Immature natural killer cell (primary cell): ENCODE data around the gene SPSB1. TPM values are rescaled to one million over a fixed set of nuclear protein-coding genes. Genes with fewer than 3 reads are reported as not detected.

Experiments used
- DNase-seq, 3 donors: peaks; one replicate each; pipeline ENCODE4 v3.0.0; 2022; ENCODE audit warnings: mixed read lengths in 1 of 3
- H3K27ac Mint-ChIP-seq, 6 donors: one replicate each; pipeline ENCODE4 v1.8.0; 2020; ENCODE audit warnings: mixed read lengths in 6 of 6, mild to moderate bottlenecking in 5 of 6, inconsistent platforms in 4 of 6, moderate library complexity in 3 of 6
- H3K27me3 Mint-ChIP-seq, 3 donors: one replicate each; pipeline ENCODE4 v1.8.0; 2020 to 2021; ENCODE audit warnings: low read depth in 3 of 3, mild to moderate bottlenecking in 3 of 3, mixed read lengths in 3 of 3, moderate library complexity in 3 of 3, inconsistent platforms in 1 of 3
- H3K36me3 Mint-ChIP-seq, 3 donors: one replicate each; pipeline ENCODE4 v1.8.0; 2020; ENCODE audit warnings: mixed read lengths in 3 of 3, inconsistent platforms in 2 of 3, mild to moderate bottlenecking in 2 of 3
- H3K4me1 Mint-ChIP-seq, 2 donors: one replicate each; pipeline ENCODE4 v1.8.0; 2020; ENCODE audit warnings: inconsistent platforms in 2 of 2, mild to moderate bottlenecking in 2 of 2, mixed read lengths in 2 of 2, moderate library complexity in 1 of 2
- H3K4me3 Mint-ChIP-seq, 5 donors: one replicate each; pipeline ENCODE4 v1.8.0; 2020; ENCODE audit warnings: mild to moderate bottlenecking in 5 of 5, mixed read lengths in 5 of 5, inconsistent platforms in 3 of 5, moderate library complexity in 3 of 5
- H3K9me3 Mint-ChIP-seq, 6 donors: one replicate each; pipeline ENCODE4 v1.8.0; 2020; ENCODE audit warnings: mild to moderate bottlenecking in 6 of 6, mixed read lengths in 6 of 6, inconsistent platforms in 4 of 6, moderate library complexity in 3 of 6
- polyA plus RNA-seq, 3 donors: library from polyadenylated mRNA; unstranded; fragments of 300-500 nt; fragmentation: Illumina TruSeq; gene quantifications; one replicate each; pipeline ENCODE4 v1.2.3, GENCODE V29; 2021

Gene SPSB1
- polyA plus RNA-seq, 3 donors from 2014 or later, result 2.4 to 6.6 TPM; not detected in 1

DNA sequence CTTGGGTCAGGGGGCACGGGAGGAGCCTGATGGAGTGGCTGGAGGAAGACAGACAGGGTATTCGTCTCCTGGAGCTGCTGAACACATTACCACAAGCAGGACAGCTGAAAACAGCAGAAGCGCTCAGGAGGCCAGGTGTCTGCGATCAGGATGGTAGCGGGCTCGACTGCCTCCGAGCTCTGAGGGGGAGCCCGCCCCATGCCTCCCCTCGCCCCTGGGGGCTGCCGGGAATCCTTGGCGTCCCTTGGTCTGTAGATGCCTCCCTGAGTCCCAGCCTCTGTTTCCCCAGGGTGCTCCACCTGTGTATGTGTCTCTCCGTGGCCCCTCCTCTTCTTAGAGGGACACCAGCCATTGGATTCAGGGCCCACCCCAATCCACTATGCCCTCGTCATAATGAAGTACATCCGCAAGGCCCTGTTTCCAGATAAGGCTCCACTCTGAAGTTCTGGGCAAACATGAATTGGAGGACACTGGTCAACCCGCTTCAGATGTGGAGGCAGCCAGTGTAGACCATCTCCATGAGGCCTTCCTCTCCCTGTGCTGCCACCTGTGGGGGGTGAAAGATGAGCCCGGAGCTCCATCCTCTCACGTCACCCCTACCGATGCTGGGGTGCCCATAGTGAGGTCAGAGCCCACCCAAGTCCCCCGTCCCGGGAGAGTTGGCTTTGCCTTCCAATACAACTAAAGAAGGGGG lies 67.8 kb downstream of the SPSB1 start:
- Mint-ChIP-seq H3K9me3 (no peaks in the 10 kb centered on the region), H3K27ac (peak overlapping the region in 1 of 6 donors; percentile 41), H3K36me3 (peaks cover 4 to 16% (median 5%) of the 10 kb centered on the region in 3 donors), H3K27me3 (peaks cover 2 to 3% (median 2%) of the 10 kb centered on the region in 3 donors), H3K4me3 (no peak overlapping the region), H3K4me1 (no peaks in the 10 kb centered on the region)
- DNase-seq, result no peak

DNA sequence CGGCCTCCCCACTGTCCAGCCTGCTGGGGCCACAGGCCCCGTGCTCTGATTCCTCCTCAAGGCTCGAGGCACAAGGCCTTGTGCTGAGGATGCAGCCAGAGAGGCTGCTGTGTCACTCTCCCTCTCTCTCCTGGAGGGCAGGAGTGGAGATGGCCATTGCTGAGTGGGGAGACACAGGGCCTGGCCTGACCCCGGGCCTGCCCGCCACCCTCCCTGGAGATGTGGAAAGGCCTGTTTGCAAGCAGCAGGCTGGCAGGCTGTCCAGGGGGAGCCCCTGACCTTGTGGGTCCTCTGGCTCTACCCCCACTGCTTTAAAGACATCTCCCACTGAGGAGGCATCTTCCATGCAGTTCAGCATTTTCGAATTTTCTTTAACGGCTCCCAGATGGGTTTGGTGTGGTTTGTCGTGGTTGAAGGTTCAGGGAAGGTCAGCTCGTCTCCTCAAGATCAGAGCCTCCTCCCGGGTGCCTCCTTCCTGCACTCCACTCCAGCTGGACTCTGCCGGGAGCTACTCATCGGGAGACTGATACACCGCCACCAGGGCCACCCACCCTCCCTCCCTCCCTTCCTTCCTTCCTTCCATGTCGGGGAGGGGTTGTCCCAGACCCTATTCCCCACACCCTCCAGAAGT lies 69.1 kb downstream of the SPSB1 start:
- H3K4me3 Mint-ChIP-seq, result no peak overlapping the region
- no peak for DNase-seq
- H3K27me3 Mint-ChIP-seq, result peaks cover 2 to 3% (median 2%) of the 10 kb centered on the region in 3 donors
- H3K27ac Mint-ChIP-seq, result no peak overlapping the region
- H3K4me1 Mint-ChIP-seq, result no peaks in the 10 kb centered on the region
- H3K36me3 Mint-ChIP-seq, result peaks cover 2 to 6% (median 2%) of the 10 kb centered on the region in 3 donors
- no peaks in the 10 kb centered on the region for H3K9me3 Mint-ChIP-seq

- Mint-ChIP-seq H3K36me3 (no peaks in the 10 kb centered on the region), H3K9me3 (no peaks in the 10 kb centered on the region), H3K4me3 (no peak overlapping the region), H3K27me3 (peaks cover 2 to 4% (median 2%) of the 10 kb centered on the region in 3 donors), H3K4me1 (no peaks in the 10 kb centered on the region), H3K27ac (no peak overlapping the region)
- DNase-seq, result no peak
Observed at GRCh38 chr1:9362488-9362887, 69.8 kb downstream of the SPSB1 start.

- Mint-ChIP-seq H3K4me1 (no peaks in the 10 kb centered on the region), H3K4me3 (no peak overlapping the region), H3K27ac (no peak overlapping the region), H3K9me3 (no peaks in the 10 kb centered on the region), H3K36me3 (no peaks in the 10 kb centered on the region), H3K27me3 (peaks cover 2 to 5% (median 2%) of the 10 kb centered on the region in 3 donors)
- no peak for DNase-seq
Observed at GRCh38 chr1:9363061-9363471, 70.4 kb downstream of the SPSB1 start.

DNA sequence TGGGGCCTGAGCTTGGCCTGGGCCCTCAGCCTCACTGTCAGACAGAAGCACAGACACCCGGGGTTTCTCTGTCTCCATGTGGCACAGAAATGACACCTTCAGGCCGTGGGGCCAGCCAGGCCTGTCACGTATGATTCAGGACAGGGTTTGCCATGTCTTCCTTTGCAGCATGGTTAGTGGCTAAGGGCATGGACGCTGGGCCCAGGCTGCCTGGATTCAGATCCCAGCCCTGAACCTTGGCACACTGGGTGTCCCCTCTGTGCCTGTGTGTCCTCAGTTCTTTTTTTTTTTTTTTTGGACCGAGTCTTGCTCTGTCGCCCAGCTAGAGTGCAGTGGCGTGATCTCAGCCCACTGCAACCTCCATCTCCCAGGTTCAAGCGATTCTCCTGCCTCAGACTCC lies 73.6 kb downstream of the SPSB1 start:
- Mint-ChIP-seq H3K27me3 (peaks cover 0 to 3% (median 2%) of the 10 kb centered on the region in 3 donors), H3K4me1 (no peaks in the 10 kb centered on the region), H3K36me3 (peaks cover 0 to 2% (median 0%) of the 10 kb centered on the region in 3 donors), H3K27ac (no peak overlapping the region), H3K9me3 (no peaks in the 10 kb centered on the region), H3K4me3 (no peak overlapping the region)
- DNase-seq, result no peak

- no peak for DNase-seq
- Mint-ChIP-seq H3K27me3 (peaks cover 0 to 3% (median 2%) of the 10 kb centered on the region in 3 donors), H3K27ac (no peak overlapping the region), H3K36me3 (peaks cover 0 to 2% (median 0%) of the 10 kb centered on the region in 3 donors), H3K4me3 (no peak overlapping the region), H3K9me3 (no peaks in the 10 kb centered on the region), H3K4me1 (no peaks in the 10 kb centered on the region)
Observed at GRCh38 chr1:9366943-9367780, 74.5 kb downstream of the SPSB1 start.

- H3K27ac Mint-ChIP-seq, result no peak overlapping the region
- peaks cover 0 to 2% (median 0%) of the 10 kb centered on the region in 3 donors for H3K36me3 Mint-ChIP-seq
- H3K4me3 Mint-ChIP-seq, result no peak overlapping the region
Observed at GRCh38 chr1:9367806-9368205, 75.1 kb downstream of the SPSB1 start.

DNA sequence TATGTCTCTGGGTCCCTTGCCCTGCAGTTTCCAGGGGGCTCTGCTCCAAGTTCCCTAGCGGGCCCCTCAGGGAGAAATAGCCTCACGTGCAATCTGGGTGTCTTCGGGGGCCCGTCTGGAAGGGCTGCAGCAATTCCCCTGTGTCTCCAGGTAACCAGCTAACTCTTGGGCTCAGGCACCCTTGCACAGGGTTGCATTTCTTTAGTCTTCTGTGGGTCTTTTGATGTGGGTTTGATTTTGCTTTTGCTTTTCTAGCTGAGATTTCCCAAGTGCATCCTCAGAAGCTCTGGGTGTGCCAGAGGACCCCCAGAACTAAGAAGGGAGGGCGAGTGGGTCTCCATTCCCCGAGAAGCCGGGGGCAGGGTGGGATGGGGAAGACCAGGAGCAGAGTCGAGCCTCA lies 75.7 kb downstream of the SPSB1 start:
- no peaks in the 10 kb centered on the region for H3K9me3 Mint-ChIP-seq
- H3K4me3 Mint-ChIP-seq, result no peak overlapping the region
- H3K27ac Mint-ChIP-seq, result no peak overlapping the region
- peaks cover 0 to 3% (median 2%) of the 10 kb centered on the region in 3 donors for H3K27me3 Mint-ChIP-seq
- peaks cover 0 to 2% (median 0%) of the 10 kb centered on the region in 3 donors for H3K36me3 Mint-ChIP-seq
- H3K4me1 Mint-ChIP-seq, result no peaks in the 10 kb centered on the region
- no peak for DNase-seq

More at GRCh38 chr1:9367806-9368205, 75.1 kb downstream of the SPSB1 start:
- H3K27me3 Mint-ChIP-seq, result peaks cover 0 to 3% (median 2%) of the 10 kb centered on the region in 3 donors
- no peaks in the 10 kb centered on the region for H3K9me3 Mint-ChIP-seq
- no peaks in the 10 kb centered on the region for H3K4me1 Mint-ChIP-seq
- no peak for DNase-seq

DNA sequence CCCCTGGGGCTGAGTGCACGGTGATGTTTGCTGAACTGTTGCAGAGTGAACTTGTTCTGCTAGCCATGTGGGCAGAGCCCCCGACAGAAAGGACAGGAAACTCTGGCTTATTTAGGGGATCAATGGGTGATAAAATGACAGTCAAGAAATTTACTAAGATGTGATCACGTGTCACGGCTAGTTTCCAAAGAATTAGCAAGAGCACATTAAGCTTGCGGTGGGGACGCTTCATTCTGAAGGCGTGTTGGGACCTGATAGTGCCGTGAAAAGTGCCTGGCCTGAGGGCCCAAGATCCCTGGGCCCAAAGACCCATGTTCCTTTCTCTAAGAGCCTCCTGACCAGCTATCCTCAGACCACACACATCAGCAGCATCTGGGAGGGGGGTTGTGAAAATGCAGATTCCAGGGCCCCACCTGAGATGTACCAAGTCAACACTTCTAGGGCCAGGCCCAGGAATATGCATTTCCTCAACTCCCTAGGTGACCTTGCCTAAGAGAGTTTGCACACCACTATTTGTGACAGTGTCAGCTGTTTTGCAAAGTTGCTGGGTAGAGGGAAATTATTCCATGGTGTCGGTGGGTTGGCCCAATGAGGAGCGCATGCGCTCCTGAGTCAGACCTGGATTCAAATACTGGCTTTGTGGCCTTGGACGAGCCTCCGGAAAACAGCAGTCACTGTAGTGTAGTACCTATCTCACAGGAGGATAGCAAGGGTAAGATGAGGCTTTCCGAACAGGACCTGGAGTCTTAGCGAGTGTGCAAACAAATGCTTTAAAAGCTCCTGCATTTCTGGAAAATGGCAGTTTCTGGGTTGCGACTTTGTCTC lies 77.5 kb downstream of the SPSB1 start:
- Mint-ChIP-seq H3K27ac (no peak overlapping the region), H3K36me3 (peaks cover 0 to 2% (median 0%) of the 10 kb centered on the region in 3 donors), H3K4me1 (no peaks in the 10 kb centered on the region), H3K9me3 (no peaks in the 10 kb centered on the region), H3K4me3 (no peak overlapping the region), H3K27me3 (peaks cover 0 to 8% (median 2%) of the 10 kb centered on the region in 3 donors)
- no peak for DNase-seq

- DNase-seq, result no peak
- H3K27me3 Mint-ChIP-seq, result peaks cover 0 to 7% (median 2%) of the 10 kb centered on the region in 3 donors
- H3K4me1 Mint-ChIP-seq, result no peaks in the 10 kb centered on the region
- no peak overlapping the region for H3K27ac Mint-ChIP-seq
- H3K4me3 Mint-ChIP-seq, result no peak overlapping the region
- H3K9me3 Mint-ChIP-seq, result no peaks in the 10 kb centered on the region
- peaks cover 0 to 2% (median 0%) of the 10 kb centered on the region in 3 donors for H3K36me3 Mint-ChIP-seq
Observed at GRCh38 chr1:9371391-9371935, 78.8 kb downstream of the SPSB1 start.

DNA sequence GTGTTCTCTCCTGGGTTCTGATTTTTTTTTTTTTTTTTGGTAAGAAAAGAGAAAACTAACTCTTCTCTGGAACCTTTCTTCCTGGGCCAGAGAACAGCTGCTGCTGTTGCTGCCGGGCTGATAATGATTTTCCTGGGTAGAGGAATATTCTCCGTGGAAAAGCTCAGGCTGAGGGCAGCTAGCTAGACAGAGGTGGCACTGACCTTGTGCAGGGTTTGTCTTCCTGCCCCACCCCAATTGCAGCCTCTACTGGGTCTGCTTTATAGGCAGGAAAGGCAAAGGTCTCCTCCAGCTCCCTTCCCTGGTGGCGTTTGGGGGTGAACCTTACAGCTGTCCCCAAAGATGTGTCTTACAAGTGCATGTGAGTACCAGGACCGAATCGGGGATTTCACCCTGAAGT lies 79.3 kb downstream of the SPSB1 start:
- Mint-ChIP-seq H3K36me3 (peaks cover 0 to 2% (median 0%) of the 10 kb centered on the region in 3 donors), H3K9me3 (no peaks in the 10 kb centered on the region), H3K4me1 (no peaks in the 10 kb centered on the region), H3K27ac (no peak overlapping the region), H3K27me3 (peaks cover 0 to 7% (median 2%) of the 10 kb centered on the region in 3 donors), H3K4me3 (no peak overlapping the region)
- no peak for DNase-seq

- H3K9me3 Mint-ChIP-seq, result no peaks in the 10 kb centered on the region
Observed at GRCh38 chr1:9373619-9374018, 80.9 kb downstream of the SPSB1 start.

More at GRCh38 chr1:9373619-9374018, 80.9 kb downstream of the SPSB1 start:
- Mint-ChIP-seq H3K27ac (no peak overlapping the region), H3K36me3 (peaks cover 0 to 2% (median 0%) of the 10 kb centered on the region in 3 donors), H3K4me3 (no peak overlapping the region), H3K27me3 (peaks cover 0 to 7% (median 0%) of the 10 kb centered on the region in 3 donors), H3K4me1 (no peaks in the 10 kb centered on the region)
- DNase-seq, result no peak
